Upper lobe of left lung (tissue), 4 donors: ENCODE measurements around the gene SLC6A1.

Source experiments
- CTCF ChIP-seq, 6 experiments: fragments of 450-650 bp in 4 of 6; fragments of 200-600 bp in 2 of 6; sonication (generic) in 2 of 6; IDR thresholded peaks; one replicate each; pipeline ENCODE4 v1.5.1; 2016 to 2019; ENCODE audit warnings: antibody characterized with exemption in 6 of 6
- POLR2A ChIP-seq, 4 donors: fragments of 450-650 bp; IDR thresholded peaks; one replicate each; pipeline ENCODE4 v1.5.1; 2016 to 2017; ENCODE audit warnings: antibody characterized with exemption in 4 of 4, mild to moderate bottlenecking in 2 of 4

- TF ChIP-seq CTCF (IDR thresholded peaks at IDR 0.05) (no peak), POLR2A (IDR thresholded peaks at IDR 0.05) (no peak)
Measured at GRCh38 chr3:11085093-11085840, 92.7 kb downstream of the SLC6A1 start.
